Uterus (tissue), 2 donors: ENCODE measurements around the gene SUPT3H.

Experiments used
- POLR2A ChIP-seq, 2 donors: fragments of 450-650 bp; IDR thresholded peaks; one replicate each; pipeline ENCODE4 v1.6.1; 2016; ENCODE audit warnings: antibody characterized with exemption in 2 of 2, mild to moderate bottlenecking in 1 of 2, moderate library complexity in 1 of 2
- TF ChIP-seq, protein P1 (sequence below), 4 experiments: fragments of 200-600 bp in 2 of 4; fragments of 450-650 bp in 2 of 4; sonication (generic) in 2 of 4; IDR thresholded peaks; one replicate each; pipeline ENCODE4 v1.5.1; 2016 to 2019; ENCODE audit warnings: antibody characterized with exemption in 4 of 4, mild to moderate bottlenecking in 2 of 4, moderate library complexity in 1 of 4

DNA sequence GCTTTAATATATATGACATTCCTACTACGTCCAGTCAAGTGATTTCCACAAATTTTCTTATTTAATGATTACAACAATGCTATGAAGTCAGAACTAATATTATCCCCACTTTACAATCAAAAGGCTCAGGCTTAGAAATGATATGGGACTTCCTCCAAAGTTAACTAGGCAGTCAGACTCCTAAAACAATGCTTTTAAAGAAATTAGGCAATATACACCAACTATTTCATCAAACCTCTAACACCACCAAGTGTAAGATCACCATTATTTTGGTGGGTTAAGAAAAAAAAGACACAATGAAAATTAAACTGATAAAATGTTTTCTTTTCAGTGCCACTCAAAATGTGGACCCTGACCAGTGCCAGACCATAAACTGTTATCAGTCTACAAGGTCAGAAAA lies 305.7 kb downstream of the SUPT3H start:
- TF ChIP-seq, protein P1, sequence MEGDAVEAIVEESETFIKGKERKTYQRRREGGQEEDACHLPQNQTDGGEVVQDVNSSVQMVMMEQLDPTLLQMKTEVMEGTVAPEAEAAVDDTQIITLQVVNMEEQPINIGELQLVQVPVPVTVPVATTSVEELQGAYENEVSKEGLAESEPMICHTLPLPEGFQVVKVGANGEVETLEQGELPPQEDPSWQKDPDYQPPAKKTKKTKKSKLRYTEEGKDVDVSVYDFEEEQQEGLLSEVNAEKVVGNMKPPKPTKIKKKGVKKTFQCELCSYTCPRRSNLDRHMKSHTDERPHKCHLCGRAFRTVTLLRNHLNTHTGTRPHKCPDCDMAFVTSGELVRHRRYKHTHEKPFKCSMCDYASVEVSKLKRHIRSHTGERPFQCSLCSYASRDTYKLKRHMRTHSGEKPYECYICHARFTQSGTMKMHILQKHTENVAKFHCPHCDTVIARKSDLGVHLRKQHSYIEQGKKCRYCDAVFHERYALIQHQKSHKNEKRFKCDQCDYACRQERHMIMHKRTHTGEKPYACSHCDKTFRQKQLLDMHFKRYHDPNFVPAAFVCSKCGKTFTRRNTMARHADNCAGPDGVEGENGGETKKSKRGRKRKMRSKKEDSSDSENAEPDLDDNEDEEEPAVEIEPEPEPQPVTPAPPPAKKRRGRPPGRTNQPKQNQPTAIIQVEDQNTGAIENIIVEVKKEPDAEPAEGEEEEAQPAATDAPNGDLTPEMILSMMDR (IDR thresholded peaks at IDR 0.05): no peak
- no peak for TF ChIP-seq POLR2A (IDR thresholded peaks at IDR 0.05)
